Sigmoid colon (tissue), 7 donors: Measurements from ENCODE around the gene TMEM255B. TPM values are rescaled to one million over a fixed set of nuclear protein-coding genes. Genes with fewer than 3 reads are reported as not detected.

Experiments used
- DNase-seq: peaks from one replicate; pipeline ENCODE4 v3.0.0-alpha.2; 2019
- H3K27ac ChIP-seq, 4 donors: fragments of 200-600 bp; sonication (generic); one replicate each; pipeline ENCODE4 v1.5.1; 2016 to 2019; ENCODE audit warnings: mild to moderate bottlenecking in 1 of 4
- H3K27me3 ChIP-seq, 3 donors: fragments of 200-600 bp; sonication (generic); one replicate each; pipeline ENCODE4 v1.5.1; 2019; ENCODE audit warnings: mild to moderate bottlenecking in 1 of 3
- H3K36me3 ChIP-seq, 4 donors: fragments of 200-600 bp; sonication (generic); one replicate each; pipeline ENCODE4 v1.5.1; 2016 to 2019
- H3K4me1 ChIP-seq, 4 donors: fragments of 200-600 bp; sonication (generic); one replicate each; pipeline ENCODE4 v1.5.1; 2017 to 2019
- H3K4me3 ChIP-seq, 4 donors: fragments of 200-600 bp; sonication (generic); one replicate each; pipeline ENCODE4 v1.5.1; 2017 to 2019; ENCODE audit warnings: mild to moderate bottlenecking in 2 of 4, moderate library complexity in 1 of 4
- H3K9me3 ChIP-seq, 4 donors: fragments of 200-600 bp in 3 of 4; sonication (generic) in 3 of 4; one replicate each; pipeline versions ENCODE4 v1.5.1 to v1.6.1; 2013 to 2019
- EP300 ChIP-seq, 4 donors: sonication (generic); formaldehyde crosslinking; IDR thresholded peaks; one replicate each; pipeline ENCODE4 v1.6.1; 2017; ENCODE audit warnings: antibody characterized with exemption in 4 of 4
- POLR2A ChIP-seq, 2 donors: fragments of 450-650 bp; IDR thresholded peaks; one replicate each; pipeline ENCODE4 v1.6.1; 2016; ENCODE audit warnings: antibody characterized with exemption in 2 of 2, mild to moderate bottlenecking in 2 of 2, moderate library complexity in 2 of 2
- POLR2AphosphoS5 ChIP-seq, 4 donors: sonication (generic); formaldehyde crosslinking; IDR thresholded peaks; one replicate each; pipeline ENCODE4 v1.6.1; 2017; ENCODE audit warnings: antibody characterized with exemption in 4 of 4
- WGBS, 2 donors: extraction: QIAGEN DNeasy Blood & Tissue Kit; methylation state at CpG; one replicate each; pipeline ENCODE4 v1.1.7; 2013; 5-methylcytosine and 5-hydroxymethylcytosine counted together
- intact Hi-C: fragments of 100-400 bp; cut with DNase I; formaldehyde crosslinking; loops from one replicate; pipeline ENCODE4 v1.15.1; 2023
- polyA plus RNA-seq, 3 donors: library from polyadenylated mRNA; stranded (reverse); fragments of 200-250 nt; gene quantifications; one replicate each; pipeline ENCODE4 v1.2.3, GENCODE V29; 2013
- total RNA-seq, 4 donors: library from RNA; depleted of rRNA; stranded (reverse); fragments of >200 nt; gene quantifications; one replicate each; pipeline ENCODE4 v1.1.0, GENCODE V29; 2016
- TF ChIP-seq, protein P1 (sequence below), 4 experiments: fragments of 450-650 bp in 3 of 4; fragments of 200-600 bp in 1 of 4; IDR thresholded peaks; one replicate each; pipeline ENCODE4 v1.5.1; 2016 to 2019; ENCODE audit warnings: antibody characterized with exemption in 4 of 4, mild to moderate bottlenecking in 3 of 4, moderate library complexity in 2 of 4
- donor health status: healthy with polysubstance abuse.
- donor health status: Bipolar disorder and iron deficiency.
- donor health status: healthy.

TMEM255B gene
- total and polyA plus RNA-seq, 7 donors = 0.60 to 11.1 (median 4.3) TPM

DNA sequence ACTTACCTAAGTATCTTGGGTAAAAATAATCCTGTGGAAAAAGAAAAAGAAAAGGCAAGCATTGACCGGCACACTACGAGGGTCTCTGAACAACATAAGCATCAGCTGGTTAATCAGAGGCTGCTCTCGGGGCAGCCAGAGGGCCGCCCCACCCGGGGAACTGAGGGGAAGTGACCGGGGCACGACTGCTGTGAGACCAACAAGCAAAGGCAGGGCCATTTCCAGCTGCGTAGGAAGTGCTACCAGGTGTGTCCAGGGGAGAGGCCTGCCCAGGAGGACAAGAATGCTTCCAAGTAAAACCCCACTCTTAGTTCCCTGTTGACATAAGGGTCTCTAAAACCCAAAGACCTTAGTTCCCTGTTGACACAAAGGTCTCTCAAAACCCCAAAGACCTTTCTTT, 89.0 kb downstream of the TMEM255B start:
- WGBS, 2 donors = 78 to 79% methylated on average over 8 of the region's 8 CpGs
- no peaks in the 10 kb centered on the region for H3K27me3 ChIP-seq
- TF ChIP-seq, protein P1, sequence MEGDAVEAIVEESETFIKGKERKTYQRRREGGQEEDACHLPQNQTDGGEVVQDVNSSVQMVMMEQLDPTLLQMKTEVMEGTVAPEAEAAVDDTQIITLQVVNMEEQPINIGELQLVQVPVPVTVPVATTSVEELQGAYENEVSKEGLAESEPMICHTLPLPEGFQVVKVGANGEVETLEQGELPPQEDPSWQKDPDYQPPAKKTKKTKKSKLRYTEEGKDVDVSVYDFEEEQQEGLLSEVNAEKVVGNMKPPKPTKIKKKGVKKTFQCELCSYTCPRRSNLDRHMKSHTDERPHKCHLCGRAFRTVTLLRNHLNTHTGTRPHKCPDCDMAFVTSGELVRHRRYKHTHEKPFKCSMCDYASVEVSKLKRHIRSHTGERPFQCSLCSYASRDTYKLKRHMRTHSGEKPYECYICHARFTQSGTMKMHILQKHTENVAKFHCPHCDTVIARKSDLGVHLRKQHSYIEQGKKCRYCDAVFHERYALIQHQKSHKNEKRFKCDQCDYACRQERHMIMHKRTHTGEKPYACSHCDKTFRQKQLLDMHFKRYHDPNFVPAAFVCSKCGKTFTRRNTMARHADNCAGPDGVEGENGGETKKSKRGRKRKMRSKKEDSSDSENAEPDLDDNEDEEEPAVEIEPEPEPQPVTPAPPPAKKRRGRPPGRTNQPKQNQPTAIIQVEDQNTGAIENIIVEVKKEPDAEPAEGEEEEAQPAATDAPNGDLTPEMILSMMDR (IDR thresholded peaks at IDR 0.05) = no peak
- no peak for TF ChIP-seq POLR2AphosphoS5 (IDR thresholded peaks at IDR 0.05)
- no peak for TF ChIP-seq POLR2A (IDR thresholded peaks at IDR 0.05)
- no peak for TF ChIP-seq EP300 (IDR thresholded peaks at IDR 0.05)
- no peak overlapping the region for H3K4me3 ChIP-seq
- DNase-seq = no peak
- intact Hi-C loops = no loop called here
- H3K4me1 ChIP-seq = peaks cover 0 to 17% (median under 1%) of the 10 kb centered on the region in 4 donors
- H3K36me3 ChIP-seq = peaks cover 0 to 21% (median 8%) of the 10 kb centered on the region in 4 donors
- H3K9me3 ChIP-seq = no peaks in the 10 kb centered on the region
- H3K27ac ChIP-seq = peak overlapping the region in 1 of 4 donors; percentile 54

DNA sequence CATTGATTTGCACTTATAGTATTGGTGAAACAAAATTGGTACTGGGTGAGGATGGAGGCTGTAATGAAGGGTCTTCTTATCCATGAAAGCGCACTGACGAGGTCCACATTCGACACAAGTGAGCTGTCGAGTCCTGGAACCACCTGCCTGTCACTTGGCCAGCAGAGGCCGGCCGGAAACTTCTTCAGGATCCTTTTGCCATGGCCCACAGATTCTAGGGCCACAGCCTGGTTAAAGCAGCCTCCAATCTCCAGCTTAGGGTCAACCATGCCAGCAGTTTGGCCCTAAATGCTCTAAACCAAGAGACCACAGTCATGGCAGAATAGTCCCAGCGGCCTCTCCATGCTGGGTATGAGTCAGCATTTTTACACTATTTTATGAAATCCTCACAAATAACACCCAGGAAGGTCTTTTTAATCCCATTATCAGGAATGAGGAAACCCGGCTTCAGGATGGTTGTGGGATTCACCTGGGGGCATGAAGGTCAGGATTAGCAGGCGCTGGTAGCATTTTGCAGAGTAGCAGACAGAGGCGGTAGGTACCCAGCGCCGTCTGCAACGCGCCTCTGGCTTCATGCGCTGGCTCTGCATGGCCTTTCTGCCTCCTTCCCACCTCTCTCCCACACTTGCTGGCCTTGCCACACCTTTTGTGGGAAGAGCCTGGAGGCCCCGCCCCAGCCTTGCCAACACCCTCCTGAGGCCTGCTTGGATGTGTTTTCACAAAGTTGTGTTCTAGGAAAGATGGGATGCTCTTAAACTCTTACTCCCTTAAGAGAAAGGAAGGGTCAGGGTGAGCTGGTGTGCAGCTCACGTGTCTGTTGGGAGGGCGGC, 89.6 kb downstream of the TMEM255B start:
- no peak for TF ChIP-seq POLR2AphosphoS5 (IDR thresholded peaks at IDR 0.05)
- no peak for TF ChIP-seq EP300 (IDR thresholded peaks at IDR 0.05)
- TF ChIP-seq POLR2A (IDR thresholded peaks at IDR 0.05) = no peak
- TF ChIP-seq, protein P1 (IDR thresholded peaks at IDR 0.05) = no peak
- no peak for DNase-seq
- Histone ChIP-seq H3K4me1 (peaks cover 0 to 23% (median 7%) of the 10 kb centered on the region in 4 donors), H3K27ac (peak overlapping the region in 1 of 4 donors; percentile 54), H3K9me3 (no peaks in the 10 kb centered on the region), H3K36me3 (peaks cover 0 to 21% (median 8%) of the 10 kb centered on the region in 4 donors), H3K27me3 (no peaks in the 10 kb centered on the region), H3K4me3 (no peak overlapping the region)
- intact Hi-C loops = no loop called here
- WGBS, 2 donors = 49 to 81% methylated on average over 18 of the region's 18 CpGs

DNA sequence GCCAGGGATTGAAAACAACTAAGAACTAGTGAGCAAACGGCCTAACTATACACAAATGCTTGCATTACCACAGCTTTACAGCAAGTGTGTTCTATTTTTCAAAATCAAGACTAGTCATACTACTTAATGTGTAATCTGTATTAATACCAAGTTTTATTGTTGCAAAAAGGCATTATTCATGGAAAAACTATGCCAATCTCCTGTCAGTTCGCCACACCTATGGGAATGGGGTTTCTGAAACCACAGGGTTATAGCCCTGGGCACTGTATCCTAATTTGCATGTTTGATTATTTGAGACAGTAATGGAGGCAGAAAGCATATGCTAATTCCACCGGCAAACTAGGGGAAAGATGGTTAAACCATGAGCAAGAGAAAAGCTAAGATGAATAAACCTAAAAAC, 90.5 kb downstream of the TMEM255B start:
- Histone ChIP-seq H3K9me3 (no peaks in the 10 kb centered on the region), H3K36me3 (peaks cover 0 to 13% (median 5%) of the 10 kb centered on the region in 4 donors), H3K27me3 (no peaks in the 10 kb centered on the region), H3K27ac (peak overlapping the region in 1 of 4 donors; percentile 54), H3K4me1 (peaks cover 0 to 32% (median 16%) of the 10 kb centered on the region in 4 donors), H3K4me3 (no peak overlapping the region)
- intact Hi-C loops = no loop called here
- no peak for DNase-seq
- 53 to 88% methylated on average over 3 of the region's 3 CpGs for WGBS, 2 donors
- TF ChIP-seq, protein P1 (IDR thresholded peaks at IDR 0.05) = no peak
- no peak for TF ChIP-seq EP300 (IDR thresholded peaks at IDR 0.05)
- no peak for TF ChIP-seq POLR2A (IDR thresholded peaks at IDR 0.05)
- TF ChIP-seq POLR2AphosphoS5 (IDR thresholded peaks at IDR 0.05) = no peak

DNA sequence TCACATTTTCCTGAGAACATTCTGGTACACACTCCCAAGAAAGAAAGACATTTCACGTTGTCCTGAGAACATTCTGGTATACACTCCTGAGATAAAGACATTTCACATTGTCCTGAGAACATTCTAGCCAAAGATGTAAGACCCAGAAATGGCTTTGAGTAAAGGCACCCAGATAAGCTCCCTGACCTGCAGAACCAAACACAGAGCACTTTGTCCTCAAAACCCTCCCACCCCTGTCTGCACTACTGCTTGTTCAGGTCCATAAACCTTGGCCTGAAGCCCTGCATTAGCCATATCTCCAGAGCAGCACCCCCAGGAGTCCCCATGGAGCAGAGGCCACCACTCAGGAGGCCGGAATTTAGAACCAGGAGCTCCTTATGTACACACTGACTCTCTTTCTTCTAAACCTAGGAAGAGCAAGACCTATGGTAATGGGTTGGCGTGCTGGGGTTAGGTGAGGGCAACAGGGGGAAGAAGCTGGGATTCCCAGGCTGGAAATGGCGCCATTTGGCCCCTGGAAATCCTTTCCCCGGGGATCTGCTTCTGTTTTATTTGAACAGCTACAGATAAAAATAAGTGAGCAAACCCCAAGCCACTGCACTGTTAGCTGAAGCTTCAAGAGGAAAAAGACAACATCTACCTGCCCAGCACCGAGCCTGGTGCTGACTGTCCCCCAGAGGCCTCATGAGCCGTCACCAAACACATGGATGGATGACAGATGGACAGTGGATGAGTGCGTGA, 91.1 kb downstream of the TMEM255B start:
- no peak for DNase-seq
- no peak overlapping the region for H3K4me3 ChIP-seq
- H3K27ac ChIP-seq = peak overlapping the region in 1 of 4 donors; percentile 54
- no peaks in the 10 kb centered on the region for H3K27me3 ChIP-seq
- no peaks in the 10 kb centered on the region for H3K9me3 ChIP-seq
- H3K4me1 ChIP-seq = peaks cover 0 to 38% (median 21%) of the 10 kb centered on the region in 4 donors
- intact Hi-C loops = no loop called here
- H3K36me3 ChIP-seq = peaks cover 0 to 11% (median 4%) of the 10 kb centered on the region in 4 donors
- TF ChIP-seq, protein P1 (IDR thresholded peaks at IDR 0.05) = no peak
- TF ChIP-seq POLR2AphosphoS5 (IDR thresholded peaks at IDR 0.05) (no peak), POLR2A (IDR thresholded peaks at IDR 0.05) (no peak), EP300 (IDR thresholded peaks at IDR 0.05) (no peak)
- WGBS, 2 donors = 78 to 89% methylated on average over 8 of the region's 8 CpGs
